ENCODE measurements around the gene MBLAC1. TPM values are rescaled to one million over a fixed set of nuclear protein-coding genes. Genes with fewer than 3 reads are reported as not detected.

Gene MBLAC1
- total and polyA plus RNA-seq, 9 of the 15 experiments (the other 6 are each of a cell fraction or from before 2014, with no cell fraction given) = 0.03 to 3.1 (median 0.52) TPM

DNA sequence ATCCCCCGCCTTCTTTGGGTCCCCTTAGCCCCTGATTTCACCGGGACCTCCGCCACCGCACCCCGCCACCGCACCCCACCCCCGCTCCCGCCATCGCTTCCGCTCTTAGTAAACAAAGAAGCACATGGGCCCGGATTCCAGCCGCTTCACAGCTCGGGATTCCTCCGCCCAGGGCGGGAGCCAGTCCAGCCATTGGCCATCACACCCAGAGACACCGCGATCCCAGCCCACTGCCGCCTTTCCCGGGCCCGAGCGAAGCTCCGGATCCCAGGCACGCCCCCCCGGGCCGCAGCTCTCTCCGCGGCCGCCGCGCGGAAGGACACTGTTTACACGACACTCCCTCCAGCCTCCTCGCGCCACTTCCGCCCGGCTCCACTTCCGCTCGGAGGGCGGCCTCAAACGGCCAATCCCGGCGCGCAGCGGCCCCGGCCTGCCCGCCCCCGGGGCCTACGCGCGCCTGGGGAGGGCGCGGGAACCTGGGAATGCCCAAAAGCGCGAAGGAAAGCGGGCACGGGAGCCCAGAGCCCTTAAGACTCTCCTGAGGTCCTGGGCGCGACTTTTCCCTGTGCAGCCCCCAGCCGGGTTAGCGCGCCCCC is 26.2 kb upstream of the MBLAC1 start (continued):
- TF ChIP-seq ZNF696 (CRISPR knock-in tag; conservative IDR thresholded peaks at IDR 0.05) = no peak
- TF ChIP-seq, protein P1, sequence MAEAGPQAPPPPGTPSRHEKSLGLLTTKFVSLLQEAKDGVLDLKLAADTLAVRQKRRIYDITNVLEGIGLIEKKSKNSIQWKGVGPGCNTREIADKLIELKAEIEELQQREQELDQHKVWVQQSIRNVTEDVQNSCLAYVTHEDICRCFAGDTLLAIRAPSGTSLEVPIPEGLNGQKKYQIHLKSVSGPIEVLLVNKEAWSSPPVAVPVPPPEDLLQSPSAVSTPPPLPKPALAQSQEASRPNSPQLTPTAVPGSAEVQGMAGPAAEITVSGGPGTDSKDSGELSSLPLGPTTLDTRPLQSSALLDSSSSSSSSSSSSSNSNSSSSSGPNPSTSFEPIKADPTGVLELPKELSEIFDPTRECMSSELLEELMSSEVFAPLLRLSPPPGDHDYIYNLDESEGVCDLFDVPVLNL (CRISPR knock-in tag; IDR thresholded peaks at IDR 0.05; ENCODE audit: low read depth) = no peak
- TF ChIP-seq, protein P2, sequence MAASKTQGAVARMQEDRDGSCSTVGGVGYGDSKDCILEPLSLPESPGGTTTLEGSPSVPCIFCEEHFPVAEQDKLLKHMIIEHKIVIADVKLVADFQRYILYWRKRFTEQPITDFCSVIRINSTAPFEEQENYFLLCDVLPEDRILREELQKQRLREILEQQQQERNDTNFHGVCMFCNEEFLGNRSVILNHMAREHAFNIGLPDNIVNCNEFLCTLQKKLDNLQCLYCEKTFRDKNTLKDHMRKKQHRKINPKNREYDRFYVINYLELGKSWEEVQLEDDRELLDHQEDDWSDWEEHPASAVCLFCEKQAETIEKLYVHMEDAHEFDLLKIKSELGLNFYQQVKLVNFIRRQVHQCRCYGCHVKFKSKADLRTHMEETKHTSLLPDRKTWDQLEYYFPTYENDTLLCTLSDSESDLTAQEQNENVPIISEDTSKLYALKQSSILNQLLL (CRISPR knock-in tag; IDR thresholded peaks at IDR 0.05; ENCODE audit: borderline replicate concordance) = no peak
- TF ChIP-seq HSF4 (CRISPR knock-in tag; IDR thresholded peaks at IDR 0.05; ENCODE audit: borderline replicate concordance) = no peak
- TF ChIP-seq U2AF1 (optimal IDR thresholded peaks at IDR 0.05; ENCODE audit: low read depth, low read length) = peak; percentile 26
- 0 out of 2 replicates have a peak, but pooled peaks have one; percentile 41 for TF ChIP-seq CAMTA2 (CRISPR knock-in tag; conservative IDR thresholded peaks at IDR 0.05)
- TF ChIP-seq MEIS2 (IDR thresholded peaks at IDR 0.05; ENCODE audit: partially characterized antibody) = no peak
- TF ChIP-seq, protein P3, sequence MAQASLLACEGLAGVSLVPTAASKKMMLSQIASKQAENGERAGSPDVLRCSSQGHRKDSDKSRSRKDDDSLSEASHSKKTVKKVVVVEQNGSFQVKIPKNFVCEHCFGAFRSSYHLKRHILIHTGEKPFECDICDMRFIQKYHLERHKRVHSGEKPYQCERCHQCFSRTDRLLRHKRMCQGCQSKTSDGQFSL (CRISPR knock-in tag; IDR thresholded peaks at IDR 0.05) = no peak; the same call in 1 of the 2 replicates
- TF ChIP-seq, protein P3 (tag; IDR thresholded peaks at IDR 0.05) = peak in 1 of 2 experiments; percentile 53; a peak in 1 of 4 replicates
- no peak for TF ChIP-seq NR1H2 (CRISPR knock-in tag; IDR thresholded peaks at IDR 0.05)
- no peak for TF ChIP-seq SAFB2 (IDR thresholded peaks at IDR 0.05; ENCODE audit: borderline replicate concordance, low read depth, low read length, severe bottlenecking)
- TF ChIP-seq NFYB (IDR thresholded peaks at IDR 0.05; ENCODE audit: extremely low read depth, insufficient read length) = peak; percentile 59
- TF ChIP-seq KDM5B (IDR thresholded peaks at IDR 0.05; ENCODE audit: insufficient replicate concordance, low read depth, low read length) = peak; percentile 39
- TF ChIP-seq, protein P4, sequence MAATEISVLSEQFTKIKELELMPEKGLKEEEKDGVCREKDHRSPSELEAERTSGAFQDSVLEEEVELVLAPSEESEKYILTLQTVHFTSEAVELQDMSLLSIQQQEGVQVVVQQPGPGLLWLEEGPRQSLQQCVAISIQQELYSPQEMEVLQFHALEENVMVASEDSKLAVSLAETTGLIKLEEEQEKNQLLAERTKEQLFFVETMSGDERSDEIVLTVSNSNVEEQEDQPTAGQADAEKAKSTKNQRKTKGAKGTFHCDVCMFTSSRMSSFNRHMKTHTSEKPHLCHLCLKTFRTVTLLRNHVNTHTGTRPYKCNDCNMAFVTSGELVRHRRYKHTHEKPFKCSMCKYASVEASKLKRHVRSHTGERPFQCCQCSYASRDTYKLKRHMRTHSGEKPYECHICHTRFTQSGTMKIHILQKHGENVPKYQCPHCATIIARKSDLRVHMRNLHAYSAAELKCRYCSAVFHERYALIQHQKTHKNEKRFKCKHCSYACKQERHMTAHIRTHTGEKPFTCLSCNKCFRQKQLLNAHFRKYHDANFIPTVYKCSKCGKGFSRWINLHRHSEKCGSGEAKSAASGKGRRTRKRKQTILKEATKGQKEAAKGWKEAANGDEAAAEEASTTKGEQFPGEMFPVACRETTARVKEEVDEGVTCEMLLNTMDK (IDR thresholded peaks at IDR 0.05; ENCODE audit: borderline replicate concordance, insufficient read depth, low read depth, low read length, poor library complexity, severe bottlenecking) = no peak
- TF ChIP-seq ZNF121 (CRISPR knock-in tag; conservative IDR thresholded peaks at IDR 0.05) = no peak
- TF ChIP-seq DIDO1 (tag; IDR thresholded peaks at IDR 0.05; ENCODE audit: low read depth) = peak; percentile 74
- TF ChIP-seq, protein P5, sequence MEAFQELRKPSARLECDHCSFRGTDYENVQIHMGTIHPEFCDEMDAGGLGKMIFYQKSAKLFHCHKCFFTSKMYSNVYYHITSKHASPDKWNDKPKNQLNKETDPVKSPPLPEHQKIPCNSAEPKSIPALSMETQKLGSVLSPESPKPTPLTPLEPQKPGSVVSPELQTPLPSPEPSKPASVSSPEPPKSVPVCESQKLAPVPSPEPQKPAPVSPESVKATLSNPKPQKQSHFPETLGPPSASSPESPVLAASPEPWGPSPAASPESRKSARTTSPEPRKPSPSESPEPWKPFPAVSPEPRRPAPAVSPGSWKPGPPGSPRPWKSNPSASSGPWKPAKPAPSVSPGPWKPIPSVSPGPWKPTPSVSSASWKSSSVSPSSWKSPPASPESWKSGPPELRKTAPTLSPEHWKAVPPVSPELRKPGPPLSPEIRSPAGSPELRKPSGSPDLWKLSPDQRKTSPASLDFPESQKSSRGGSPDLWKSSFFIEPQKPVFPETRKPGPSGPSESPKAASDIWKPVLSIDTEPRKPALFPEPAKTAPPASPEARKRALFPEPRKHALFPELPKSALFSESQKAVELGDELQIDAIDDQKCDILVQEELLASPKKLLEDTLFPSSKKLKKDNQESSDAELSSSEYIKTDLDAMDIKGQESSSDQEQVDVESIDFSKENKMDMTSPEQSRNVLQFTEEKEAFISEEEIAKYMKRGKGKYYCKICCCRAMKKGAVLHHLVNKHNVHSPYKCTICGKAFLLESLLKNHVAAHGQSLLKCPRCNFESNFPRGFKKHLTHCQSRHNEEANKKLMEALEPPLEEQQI (IDR thresholded peaks at IDR 0.05) = no peak
- no peak for TF ChIP-seq YBX1 (IDR thresholded peaks at IDR 0.05)
